Embryonic facial prominence (tissue), 1 donor: ENCODE measurements around the gene CHADL.
"Not testable (repeated sequence)": the region's sequence is repeated elsewhere in the genome, so short reads cannot be mapped to it uniquely, and the experiment has no call there.

ENCODE experiments used
- DNase-seq: peaks from one replicate; pipeline ENCODE4 v3.0.0-alpha.2; 2016; ENCODE audit errors: extremely low spot score

Gene CHADL

DNA sequence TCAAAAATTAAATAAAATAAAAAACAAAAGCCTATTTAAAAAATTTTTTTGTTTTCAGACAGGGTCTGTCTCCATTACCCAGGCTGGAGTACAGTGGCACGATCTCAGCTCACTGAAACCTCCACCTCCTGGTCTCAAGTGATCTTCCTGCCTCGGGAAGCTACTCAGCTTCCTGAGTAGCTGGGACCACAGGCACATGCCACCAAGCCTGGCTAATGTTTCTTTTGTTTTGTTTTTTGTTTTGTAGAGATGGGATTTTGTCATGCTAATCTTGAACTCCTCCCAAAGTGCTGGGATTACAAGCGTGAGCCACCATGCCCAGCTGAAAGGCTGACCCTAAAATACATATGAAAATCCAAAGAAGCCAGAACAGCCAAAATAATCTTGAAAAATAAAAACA lies 56.1 kb downstream of the CHADL start:
- DNase-seq = no peak

DNA sequence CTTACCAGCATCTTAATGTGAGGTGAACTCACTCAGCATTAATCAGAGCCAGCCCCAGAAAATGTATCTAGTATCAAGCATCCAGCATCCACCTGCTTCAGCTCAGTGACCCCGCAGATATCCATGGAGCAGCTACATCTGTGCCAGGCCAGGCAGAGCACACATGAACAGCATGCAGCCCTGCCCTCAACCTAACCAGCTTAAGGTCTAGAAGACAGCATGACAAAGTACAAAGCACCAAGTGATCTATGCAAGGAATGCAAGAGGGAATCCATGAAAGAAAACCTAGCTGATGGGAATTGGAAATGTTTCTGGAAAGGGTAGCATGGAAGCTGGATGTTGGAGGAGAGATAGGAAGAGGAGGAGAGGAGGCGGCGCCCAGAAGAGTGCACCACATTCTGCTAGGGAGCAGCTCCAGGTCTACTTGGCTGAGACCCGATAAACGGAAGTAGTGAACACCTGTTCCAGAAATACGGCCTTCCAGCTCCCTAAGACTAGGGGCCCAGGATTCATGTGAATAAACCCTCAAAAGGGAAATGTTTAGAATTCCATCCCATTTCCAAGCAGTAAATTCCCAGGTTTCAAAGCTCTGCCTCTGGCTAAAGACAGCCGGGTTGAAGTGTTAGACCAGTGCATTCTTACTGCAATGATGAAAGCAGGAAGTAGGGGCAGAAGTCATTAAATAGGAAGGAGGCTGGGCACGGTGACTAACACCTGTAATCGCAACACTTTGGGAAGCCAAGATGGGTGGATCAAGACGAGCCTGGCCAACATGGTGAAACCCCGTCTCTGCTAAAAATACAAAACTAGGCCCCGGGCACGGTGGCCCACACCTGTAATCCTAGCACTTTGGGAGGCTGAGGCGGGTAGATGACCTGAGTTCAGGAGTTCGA lies 59.1 kb downstream of the CHADL start:
- DNase-seq = no peak

DNA sequence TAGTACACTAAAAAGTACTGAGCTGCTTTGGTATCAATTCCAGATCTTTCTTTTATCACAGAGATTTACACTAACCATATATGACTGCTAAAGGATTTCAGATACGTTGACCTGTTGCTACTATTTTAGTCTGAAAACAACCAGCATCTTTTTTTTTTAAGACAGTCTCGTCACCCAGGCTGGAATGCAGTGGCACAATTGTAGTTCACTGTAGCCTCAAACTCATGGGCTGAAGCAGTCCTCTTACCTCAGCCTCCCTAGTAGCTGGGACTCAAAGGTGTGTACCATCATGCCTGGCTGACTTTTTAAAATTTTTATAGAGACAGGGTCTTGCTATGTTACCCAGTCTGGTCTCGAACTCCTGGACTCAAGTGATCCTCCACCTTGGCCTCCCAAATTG lies 59.8 kb downstream of the CHADL start:
- no peak for DNase-seq

DNA sequence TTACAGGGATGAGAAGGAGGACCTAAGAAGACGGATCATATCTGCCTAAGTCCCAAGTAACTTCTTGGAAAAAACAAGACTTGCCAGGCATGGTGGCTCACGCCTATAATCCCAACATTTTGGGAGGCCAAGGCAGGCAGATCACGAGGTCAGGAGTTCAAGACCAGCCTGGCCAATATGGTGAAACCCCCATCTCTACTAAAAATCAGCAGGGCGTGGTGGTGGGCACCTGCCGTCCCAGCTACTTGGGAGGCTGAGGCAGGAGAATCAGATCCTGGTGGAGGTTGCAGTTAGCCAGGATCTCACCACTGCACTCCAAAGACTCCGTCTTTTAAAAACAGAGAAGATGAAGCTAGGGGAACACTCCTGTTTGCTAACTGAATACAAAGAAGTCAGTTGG lies 60.4 kb downstream of the CHADL start:
- not testable (repeated sequence) for DNase-seq
